Measurements from ENCODE around the gene CLASP2.

Gene CLASP2

DNA sequence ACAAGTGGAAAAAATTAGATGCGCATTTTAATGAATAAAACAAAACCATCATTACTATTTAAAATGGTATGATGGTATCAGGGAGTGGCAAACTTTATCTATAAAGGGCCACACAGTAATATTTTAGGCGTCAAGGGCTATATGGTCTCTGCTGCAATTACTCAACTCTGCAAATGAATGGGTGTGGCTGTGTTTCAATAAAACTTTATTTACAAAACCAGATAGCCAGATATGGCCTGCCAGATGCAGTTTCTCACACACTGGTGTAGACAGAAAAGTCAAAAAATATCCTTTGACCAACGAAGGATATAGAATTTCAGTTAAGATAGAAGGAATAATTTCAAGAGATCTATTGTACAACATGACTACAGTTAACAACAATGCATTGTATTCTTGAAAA, 83.8 kb downstream of the CLASP2 start:
- no peak for DNase-seq

GRCh38 chr3:33629219-33629618, 88.8 kb downstream of the CLASP2 start:
- DNase-seq = no peak

DNA sequence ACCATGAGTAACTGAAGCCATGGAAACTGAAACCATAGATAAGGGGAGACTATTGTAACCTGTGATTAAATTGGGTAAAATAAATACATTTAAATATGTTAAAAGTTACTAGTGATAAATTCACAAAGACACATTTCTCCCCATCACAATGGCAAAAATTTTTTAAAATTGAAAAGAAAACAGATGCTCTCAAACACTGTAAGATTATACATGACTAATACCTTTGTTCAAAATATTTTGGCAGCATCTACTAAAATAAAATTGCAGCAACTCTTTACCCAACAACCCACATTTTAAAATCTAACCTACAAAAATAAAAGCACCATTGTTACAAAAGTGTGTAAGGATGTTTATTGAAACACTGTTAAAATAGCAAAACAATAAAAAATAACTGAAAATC, 93.3 kb downstream of the CLASP2 start:
- no peak for DNase-seq

- no peak for DNase-seq
These were observed 105.0 kb downstream of the CLASP2 start for GRCh38 chr3:33613041-33613440.

- no peak for DNase-seq
These were observed 105.4 kb downstream of the CLASP2 start for GRCh38 chr3:33612607-33613006.

DNA sequence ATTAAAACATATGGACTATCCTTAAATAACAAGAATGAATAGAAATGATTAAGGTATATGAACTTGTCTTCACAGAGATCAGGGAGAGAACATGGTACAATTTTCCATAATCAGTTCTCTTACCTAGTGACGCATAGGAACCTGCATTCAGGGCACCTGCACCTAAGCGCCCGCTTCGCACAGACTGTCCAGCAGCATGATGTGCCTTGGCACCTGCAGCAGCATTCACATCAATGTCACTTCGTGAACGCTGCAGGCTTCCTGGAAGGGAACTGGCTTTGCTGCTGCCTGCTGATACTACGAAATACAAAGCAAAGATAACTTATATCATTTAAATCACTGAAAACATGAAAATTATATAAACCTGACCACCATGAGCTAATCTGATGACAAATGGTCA, 115.2 kb downstream of the CLASP2 start:
- no peak for DNase-seq

DNA sequence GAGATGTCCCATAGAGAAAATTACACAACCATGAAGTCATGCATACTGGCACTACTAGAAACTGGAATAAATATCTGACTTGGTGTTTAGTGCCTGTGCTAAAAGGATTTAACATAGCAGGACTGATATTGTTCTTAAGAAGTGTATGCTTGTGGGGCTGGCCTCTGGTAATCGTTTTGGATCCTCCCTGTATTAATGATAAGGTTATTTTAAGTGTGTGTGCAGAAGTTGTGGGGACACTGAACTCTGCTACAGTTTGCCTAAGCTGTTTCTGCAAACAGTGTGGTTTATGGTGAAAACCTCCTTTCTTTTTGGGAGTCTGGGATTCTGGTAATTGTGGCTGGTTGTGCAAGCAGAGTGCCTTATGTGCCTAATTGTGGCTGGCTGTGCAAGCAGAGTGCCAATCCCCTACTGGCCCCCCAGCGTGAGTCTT, 120.8 kb downstream of the CLASP2 start:
- DNase-seq = no peak

DNA sequence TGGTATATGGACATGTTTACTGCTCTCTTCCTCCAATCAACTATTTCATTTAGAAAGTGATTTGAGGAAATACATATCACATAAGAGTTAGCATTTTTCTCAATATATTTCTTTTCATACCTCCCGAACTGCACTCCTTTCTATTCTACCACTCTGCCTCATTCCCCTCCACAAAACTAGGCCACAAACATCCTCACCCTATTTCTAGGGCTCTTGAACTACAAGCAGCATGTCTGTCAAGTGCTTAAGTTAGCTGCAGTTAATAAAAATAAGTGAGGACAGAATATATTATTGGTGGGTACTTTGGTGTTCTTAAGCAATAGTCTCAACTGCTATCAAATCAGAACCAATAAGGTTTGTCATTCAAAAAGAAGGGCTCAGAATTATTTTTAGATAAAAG, 125.1 kb downstream of the CLASP2 start:
- no peak for DNase-seq

DNA sequence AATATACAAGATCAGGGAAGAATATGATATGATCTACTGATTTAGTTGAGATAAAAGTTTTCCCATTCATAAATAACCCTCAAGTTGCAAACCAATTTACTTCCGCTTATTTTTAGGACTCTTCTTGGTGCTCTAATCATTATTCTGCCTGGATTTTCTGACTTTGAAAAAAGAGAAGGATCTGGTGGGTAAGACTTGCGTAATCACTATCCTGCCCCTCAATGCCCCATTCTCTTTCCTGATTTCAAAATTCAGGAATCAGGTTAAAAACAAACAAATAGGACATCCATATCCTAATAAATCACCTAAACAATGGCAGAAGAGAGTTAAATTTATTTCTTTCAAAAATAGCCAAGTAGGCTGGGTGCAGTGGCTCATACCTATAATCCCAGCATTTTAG, 127.5 kb downstream of the CLASP2 start:
- DNase-seq = no peak

DNA sequence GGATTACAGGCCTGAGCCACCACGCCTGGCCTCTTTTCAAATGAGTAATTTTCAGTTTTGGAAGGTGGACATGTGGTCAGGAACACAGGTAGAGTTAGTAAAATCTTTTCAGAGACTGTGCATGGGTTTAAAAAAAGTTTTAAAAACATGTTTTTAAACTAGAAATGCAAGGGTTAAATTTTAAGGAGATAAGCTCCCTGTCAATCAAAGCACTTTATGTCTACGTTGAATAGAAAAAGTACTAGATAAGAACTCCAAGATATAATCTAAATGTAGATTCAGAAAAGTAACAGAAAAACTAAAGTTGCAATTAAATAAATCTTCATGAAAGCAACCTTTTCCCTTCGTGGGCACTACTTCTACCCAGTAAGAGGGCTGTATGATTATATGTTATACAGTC, 131.7 kb downstream of the CLASP2 start:
- no peak for DNase-seq

- no peak for DNase-seq
These were observed 135.8 kb downstream of the CLASP2 start for GRCh38 chr3:33582234-33582633.

GRCh38 chr3:33581666-33582065, 136.4 kb downstream of the CLASP2 start:
- no peak for DNase-seq

GRCh38 chr3:33579840-33580239, 138.2 kb downstream of the CLASP2 start:
- DNase-seq = no peak

- DNase-seq = no peak
These were observed 138.9 kb downstream of the CLASP2 start for GRCh38 chr3:33579178-33579510.

DNA sequence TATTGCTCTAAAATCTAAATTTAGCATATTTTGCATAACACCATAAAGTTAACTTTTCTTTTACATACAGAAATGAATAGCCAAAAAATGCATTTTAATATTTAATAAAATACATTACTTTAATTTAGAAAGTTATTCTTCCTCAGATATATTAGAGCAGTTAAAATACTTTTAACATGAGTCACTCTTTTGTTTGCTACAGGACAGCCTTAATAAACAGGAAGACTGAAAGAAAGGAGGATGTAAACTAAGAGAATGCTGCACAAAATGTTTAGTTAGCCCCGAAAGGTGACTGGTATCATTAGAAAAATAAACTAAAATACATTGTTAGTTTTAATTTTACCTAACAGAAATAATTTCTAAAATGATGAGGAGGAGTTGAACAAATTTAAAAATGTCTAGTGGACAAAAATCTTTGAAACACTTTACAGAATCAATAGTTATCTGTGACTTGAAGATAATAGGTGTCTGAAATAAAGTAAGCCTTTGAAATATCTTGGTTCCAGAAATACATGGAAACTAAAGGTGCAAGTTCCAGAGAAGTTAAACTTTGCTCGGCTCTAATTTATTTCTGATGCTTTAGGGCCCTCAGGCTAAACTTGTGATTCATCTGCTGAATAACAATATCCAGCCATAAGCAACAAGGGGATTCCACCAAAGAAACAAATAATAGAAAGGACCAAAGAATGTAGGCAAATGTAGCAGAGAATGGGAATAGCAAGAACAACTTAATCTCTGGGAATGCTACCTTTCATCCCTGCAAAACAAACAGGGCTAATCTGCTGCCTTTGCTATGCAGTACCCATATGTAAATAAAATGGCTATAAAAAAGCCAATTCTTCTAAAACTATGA, 139.5 kb downstream of the CLASP2 start:
- DNase-seq = no peak

DNA sequence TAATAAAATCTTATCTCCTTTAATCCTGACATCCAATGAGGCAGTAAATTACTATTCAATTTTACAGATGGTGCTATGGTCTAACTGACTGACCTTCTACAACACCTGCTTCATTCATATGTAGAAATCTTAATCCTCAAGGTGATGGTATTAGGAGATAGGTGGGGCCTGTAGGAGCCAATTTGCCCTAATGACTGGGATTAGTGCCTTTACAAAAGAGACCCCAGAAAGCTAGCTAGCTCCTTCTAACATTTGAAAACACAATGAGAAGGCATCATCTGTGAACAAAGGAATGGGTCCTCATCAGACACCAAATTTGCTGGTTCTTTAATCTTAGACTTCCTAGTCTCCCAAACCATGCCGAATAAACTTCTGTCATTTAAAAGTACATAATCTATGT, 140.5 kb downstream of the CLASP2 start:
- DNase-seq = no peak

DNA sequence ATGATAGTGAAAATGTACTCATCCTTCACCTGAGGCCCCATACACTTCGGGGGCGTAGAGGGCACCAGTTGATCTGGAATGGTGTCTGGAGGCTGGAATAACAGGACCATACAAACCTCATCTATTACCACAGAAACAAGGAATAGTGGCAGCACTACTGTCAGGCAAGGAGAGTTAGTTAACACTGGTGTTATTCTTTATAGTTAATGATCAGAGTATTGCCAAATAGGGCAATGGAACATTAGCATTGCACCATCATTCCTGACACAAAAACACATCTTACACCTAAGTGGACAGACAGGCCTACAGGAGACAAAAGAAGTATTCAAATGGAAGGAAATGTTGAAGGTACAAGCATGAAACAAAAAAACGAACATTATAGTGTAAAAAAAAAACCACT, 140.9 kb downstream of the CLASP2 start:
- no peak for DNase-seq

DNA sequence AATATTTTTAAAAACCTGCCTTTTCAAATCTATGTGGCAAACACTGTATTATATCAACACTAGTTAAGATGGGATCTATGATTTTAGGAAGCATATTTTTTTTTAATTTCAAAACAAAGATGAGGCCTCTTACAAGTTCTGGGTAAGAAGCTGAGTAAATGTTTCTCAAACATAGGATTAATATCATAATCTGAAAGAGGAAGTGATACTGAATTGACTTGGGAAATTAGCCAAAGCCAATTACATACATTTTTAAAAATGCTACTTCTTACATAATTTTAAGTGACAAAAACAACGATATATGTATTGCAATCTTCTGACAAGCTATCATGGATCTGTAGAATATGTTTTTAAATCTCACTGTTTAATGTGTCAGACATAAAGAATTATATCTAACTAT, 142.7 kb downstream of the CLASP2 start:
- no peak for DNase-seq

GRCh38 chr3:33557829-33558228, 160.2 kb downstream of the CLASP2 start:
- DNase-seq = no peak

DNA sequence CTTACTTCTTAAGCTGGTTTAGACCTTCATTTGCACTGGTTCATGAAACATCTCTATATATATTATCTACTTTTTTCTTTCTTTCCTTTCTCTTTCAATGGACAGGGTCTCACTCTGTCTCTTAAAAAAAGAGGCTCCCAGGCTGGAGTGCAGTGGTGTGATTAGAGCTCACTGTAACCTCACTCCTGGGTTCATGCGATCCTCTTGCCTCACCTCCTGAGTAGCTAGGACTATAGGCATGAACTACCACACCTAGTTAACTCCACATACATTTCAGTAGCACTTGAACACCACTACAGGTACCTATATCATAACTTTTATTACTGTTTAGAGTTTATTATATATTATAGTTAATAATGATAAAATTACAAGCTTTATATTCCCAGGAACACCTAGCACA, 160.8 kb downstream of the CLASP2 start:
- no peak for DNase-seq

GRCh38 chr3:33547101-33547500, 171.0 kb downstream of the CLASP2 start:
- no peak for DNase-seq

- DNase-seq = no peak
These were observed 173.9 kb downstream of the CLASP2 start for GRCh38 chr3:33544126-33544525.

DNA sequence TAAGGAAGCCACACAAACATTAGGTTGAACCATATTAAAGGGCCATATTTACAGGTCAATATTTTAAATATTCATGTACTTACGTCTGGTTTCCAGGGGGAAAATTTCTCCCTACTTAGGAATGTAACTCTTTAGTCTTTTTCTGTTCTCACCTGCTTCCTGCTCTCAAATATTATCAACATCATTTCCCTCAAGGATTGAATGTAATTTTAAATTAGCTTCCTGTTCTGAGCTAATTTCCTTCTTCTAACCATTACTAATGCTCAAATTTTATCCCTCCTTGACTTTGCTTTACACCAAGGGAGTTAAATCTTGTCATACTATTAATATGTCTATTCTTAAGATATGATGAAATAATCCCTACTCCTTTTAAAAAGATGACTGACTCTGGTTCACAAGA, 174.5 kb downstream of the CLASP2 start:
- DNase-seq = no peak

DNA sequence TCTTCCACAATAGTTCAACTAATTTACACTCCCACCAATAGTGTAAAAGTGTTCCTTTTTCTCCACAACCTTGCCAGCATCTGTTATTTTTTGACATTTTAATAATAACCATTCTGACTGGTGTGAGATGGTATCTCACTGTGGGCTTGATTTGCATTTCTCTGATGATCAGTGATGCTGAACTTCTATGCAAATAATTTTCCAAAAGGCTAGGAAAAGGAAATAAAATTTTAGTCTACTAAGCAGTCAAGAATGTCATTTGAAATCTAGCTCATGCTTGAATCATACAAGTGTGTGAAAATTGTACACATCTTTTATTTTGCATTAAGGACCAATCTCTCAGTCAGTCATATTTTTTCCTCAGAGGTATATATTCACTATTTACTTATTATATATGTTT, 176.1 kb downstream of the CLASP2 start:
- DNase-seq = no peak

DNA sequence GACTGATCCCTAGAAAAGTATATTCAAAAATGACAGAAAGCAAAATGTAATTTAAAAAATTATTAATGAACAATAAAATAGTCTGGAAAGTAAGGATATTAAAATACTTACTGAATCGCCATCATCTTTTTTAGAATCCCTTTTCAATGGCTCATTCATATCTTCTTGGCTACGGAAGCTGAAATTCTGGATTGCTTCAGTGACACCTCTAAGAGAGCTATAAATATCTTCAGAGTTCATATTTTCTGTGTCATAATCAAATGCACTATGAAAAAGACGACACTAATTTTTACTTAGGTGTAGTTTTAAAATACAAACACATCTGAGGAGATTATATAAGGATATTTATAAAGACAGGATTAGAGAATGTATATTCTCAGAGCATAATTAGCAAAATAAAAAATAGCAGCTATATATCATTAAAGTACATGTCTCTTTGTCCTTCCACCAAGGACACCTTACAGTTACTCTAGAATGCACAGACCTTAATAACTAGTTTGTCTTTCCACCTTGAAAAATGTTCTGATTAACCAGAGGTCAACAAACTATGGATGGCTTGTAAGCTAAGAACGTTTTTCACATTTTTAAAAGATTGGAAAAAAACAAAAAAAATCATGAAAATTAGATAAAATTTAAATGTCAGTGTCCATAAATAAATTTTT, 179.2 kb downstream of the CLASP2 start:
- DNase-seq = no peak
